GM12878 (cell line): ENCODE measurements around the gene SMARCA4.

ENCODE experiments used
- POLR2AphosphoS5 ChIP-seq: IDR thresholded peaks from 2 replicates; pipeline ENCODE4 v1.6.1; 2011; ENCODE audit warnings: mild to moderate bottlenecking, low read length, inconsistent platforms
- TF ChIP-seq, protein P1 (sequence below), 3 experiments: IDR thresholded peaks in 2 of 3; conservative IDR thresholded peaks in 1 of 3; 2 replicates each; pipeline ENCODE4 v1.5.1; 2011; ENCODE audit warnings: low read depth in 3 of 3, low read length in 3 of 3, mild to moderate bottlenecking in 3 of 3, control low read depth in 2 of 3, moderate library complexity in 2 of 3, inconsistent platforms in 1 of 3, mixed read lengths in 1 of 3; ENCODE audit not compliant: control insufficient read depth in 2 of 3, insufficient read depth in 1 of 3; ENCODE audit errors: extremely low read depth in 1 of 3

DNA sequence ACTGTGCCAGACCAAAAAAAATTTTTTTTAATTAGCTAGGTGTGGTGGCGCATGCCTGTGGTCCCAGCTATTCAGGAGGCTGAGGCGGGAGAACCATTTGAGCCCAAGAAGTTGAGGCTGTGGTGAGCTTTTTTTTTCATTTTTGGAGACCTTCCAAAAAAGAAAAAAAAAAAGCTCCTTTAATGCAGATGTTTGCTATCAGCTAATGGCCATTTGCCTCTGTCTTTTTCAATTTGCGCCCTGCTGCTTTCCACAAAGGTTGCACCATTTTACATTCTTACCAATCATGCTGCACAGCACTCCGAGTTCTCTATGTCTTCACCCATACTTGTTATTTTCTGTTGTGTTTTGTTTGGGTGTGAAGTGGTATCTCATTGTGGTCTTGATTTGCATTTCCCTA lies 15.6 kb upstream of the SMARCA4 start:
- TF ChIP-seq, protein P1, sequence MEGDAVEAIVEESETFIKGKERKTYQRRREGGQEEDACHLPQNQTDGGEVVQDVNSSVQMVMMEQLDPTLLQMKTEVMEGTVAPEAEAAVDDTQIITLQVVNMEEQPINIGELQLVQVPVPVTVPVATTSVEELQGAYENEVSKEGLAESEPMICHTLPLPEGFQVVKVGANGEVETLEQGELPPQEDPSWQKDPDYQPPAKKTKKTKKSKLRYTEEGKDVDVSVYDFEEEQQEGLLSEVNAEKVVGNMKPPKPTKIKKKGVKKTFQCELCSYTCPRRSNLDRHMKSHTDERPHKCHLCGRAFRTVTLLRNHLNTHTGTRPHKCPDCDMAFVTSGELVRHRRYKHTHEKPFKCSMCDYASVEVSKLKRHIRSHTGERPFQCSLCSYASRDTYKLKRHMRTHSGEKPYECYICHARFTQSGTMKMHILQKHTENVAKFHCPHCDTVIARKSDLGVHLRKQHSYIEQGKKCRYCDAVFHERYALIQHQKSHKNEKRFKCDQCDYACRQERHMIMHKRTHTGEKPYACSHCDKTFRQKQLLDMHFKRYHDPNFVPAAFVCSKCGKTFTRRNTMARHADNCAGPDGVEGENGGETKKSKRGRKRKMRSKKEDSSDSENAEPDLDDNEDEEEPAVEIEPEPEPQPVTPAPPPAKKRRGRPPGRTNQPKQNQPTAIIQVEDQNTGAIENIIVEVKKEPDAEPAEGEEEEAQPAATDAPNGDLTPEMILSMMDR (IDR thresholded peaks at IDR 0.05 in 2 of 3, conservative IDR thresholded peaks at IDR 0.05 in 1 of 3; ENCODE audit: control insufficient read depth in 2 of 3, extremely low read depth in 1 of 3, insufficient read depth in 1 of 3, low read depth in 3 of 3, low read length in 3 of 3), result no peak
- TF ChIP-seq POLR2AphosphoS5, result no peak
